GM12865 (cell line): ENCODE data around the gene SPON2.
A peak's percentile ranks its signal among the peaks of the same experiment; 100 is the strongest.

Source experiments
- DNase-seq: peaks from one replicate; pipeline ENCODE4 v3.0.0; 2010; ENCODE audit warnings: low read depth
- H3K4me3 ChIP-seq: 2 replicates; pipeline ENCODE4 v1.5.1; 2011; ENCODE audit warnings: mild to moderate bottlenecking, low read depth, low read length, control low read depth
- TF ChIP-seq, protein P1 (sequence below): IDR thresholded peaks from 2 replicates; pipeline ENCODE4 v1.5.1; 2011; ENCODE audit warnings: low read length, control low read depth, low read depth, inconsistent platforms; ENCODE audit not compliant: insufficient read depth; ENCODE audit errors: missing control alignments

The SPON2 gene

DNA sequence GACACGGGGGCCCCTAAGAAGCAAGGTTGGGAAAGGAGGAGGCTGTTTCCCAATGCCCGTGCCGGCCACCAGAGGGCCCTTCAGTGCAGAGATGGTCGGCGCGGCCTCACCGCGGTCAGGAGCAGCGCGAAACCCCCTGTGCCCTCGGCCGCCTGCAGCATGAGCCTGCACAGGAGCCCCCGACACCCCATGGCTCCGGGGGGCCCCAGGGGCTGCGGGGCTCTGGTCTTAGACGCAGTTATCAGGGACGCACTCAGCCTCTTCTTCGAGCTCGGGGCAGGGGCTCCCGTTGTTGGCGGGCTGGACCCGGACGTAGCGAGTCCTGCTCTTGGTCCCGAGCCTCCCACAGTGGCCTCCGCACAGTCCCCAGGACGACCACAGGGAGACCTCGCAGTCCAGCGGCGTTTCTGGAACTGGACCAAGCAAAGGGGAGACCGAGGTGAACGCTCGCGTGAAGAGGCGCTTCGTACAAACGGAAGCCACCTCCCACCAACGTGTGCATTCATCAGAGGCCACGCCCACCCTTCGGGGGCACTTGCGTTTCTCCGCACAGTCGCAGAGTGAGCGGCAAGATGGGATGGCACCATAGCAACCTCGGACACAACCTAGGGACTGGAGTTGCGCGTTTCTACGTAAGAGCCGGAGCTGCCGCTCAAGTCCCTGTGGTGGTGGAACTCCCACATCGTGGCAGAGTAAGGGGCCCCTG lies 5.0 kb downstream of the SPON2 start:
- TF ChIP-seq, protein P1, sequence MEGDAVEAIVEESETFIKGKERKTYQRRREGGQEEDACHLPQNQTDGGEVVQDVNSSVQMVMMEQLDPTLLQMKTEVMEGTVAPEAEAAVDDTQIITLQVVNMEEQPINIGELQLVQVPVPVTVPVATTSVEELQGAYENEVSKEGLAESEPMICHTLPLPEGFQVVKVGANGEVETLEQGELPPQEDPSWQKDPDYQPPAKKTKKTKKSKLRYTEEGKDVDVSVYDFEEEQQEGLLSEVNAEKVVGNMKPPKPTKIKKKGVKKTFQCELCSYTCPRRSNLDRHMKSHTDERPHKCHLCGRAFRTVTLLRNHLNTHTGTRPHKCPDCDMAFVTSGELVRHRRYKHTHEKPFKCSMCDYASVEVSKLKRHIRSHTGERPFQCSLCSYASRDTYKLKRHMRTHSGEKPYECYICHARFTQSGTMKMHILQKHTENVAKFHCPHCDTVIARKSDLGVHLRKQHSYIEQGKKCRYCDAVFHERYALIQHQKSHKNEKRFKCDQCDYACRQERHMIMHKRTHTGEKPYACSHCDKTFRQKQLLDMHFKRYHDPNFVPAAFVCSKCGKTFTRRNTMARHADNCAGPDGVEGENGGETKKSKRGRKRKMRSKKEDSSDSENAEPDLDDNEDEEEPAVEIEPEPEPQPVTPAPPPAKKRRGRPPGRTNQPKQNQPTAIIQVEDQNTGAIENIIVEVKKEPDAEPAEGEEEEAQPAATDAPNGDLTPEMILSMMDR, result peak; percentile 93
- DNase-seq, result peak; percentile 97
- peak overlapping the region; percentile 80 for H3K4me3 ChIP-seq

DNA sequence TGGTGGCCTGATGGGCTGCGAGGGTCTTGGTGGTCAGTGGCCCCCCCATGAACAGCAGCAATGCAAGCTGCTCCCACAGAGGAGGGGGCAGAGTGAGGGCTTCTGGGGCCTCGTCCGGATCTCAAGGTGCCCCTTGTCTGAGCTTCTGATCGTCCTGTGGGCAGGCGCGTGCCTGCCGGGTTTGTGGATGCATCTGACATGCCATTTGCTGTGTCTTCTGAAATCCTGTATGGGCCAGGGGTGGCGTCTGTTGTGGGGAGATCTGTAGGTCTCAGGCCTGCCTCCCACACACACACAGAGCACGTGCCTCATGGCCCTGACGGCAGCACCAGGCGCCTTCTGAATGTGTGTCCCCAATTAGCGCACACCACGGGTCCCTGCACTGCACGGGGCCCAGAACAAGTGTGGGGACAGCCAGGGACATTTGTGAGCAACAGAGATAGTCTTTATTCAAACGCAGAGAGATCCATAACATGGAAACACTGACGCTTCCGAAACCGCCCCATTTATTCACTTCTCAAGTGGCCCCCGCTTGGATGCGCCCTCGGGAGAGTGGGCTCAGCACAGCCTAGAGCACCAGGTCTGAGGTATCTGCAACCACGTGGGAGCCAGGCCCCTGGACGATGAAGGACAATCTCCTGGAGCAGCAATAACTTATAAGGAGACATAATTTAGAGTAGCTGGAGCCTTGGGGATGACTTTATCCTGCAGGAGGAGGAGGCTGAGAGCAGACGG lies 5.7 kb downstream of the SPON2 start:
- TF ChIP-seq, protein P1, result no peak
- H3K4me3 ChIP-seq, result peak overlapping the region; percentile 80
- DNase-seq, result no peak

DNA sequence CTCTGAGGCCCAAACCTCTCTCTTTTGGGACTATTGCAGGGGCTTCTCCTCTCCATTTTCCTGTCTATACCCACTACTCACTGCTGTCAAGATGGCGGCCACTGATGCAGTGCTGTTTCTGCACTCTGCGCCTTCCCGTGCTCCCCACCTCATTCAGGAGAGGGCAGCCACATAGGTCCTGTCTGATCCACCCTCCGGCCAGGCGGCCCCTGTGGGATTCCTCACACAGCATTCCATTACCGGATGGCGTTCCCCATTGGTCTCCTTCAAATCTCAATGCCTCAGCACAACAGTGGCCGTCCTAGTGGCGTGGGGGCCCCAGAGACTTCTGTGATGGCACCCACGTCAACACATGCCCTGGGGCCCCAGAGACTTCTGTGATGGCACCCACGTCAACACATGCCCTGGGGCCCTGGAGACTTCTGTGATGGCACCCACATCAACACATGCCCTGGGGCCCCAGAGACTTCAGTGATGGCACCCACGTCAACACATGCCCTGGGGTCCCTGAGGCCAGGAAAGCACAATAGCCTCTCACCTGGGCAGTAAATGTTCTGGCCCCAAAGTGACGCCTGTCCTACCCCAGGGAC lies 7.3 kb downstream of the SPON2 start:
- H3K4me3 ChIP-seq, result no peak overlapping the region
- no peak for DNase-seq
- TF ChIP-seq, protein P1, result no peak

DNA sequence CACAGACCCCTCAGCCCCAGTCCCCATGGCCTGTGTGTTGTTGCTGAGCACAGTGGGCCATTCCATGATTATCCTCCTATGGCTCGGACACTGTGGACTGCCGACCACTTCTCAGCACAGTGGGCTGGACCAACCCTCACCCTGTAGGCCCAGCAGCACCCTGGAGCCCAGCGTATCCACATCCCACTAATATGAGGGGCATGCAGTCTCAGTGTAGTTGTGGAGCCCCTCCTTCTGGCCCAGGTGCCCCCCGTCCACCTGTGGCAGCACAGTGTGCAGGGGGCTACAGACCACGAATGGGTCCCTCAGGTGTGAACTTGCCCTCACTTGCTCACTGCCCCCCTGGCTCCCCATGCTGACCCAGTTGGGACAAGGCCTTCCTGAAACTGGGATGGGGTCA lies 7.9 kb downstream of the SPON2 start:
- TF ChIP-seq, protein P1, result no peak
- DNase-seq, result no peak
- H3K4me3 ChIP-seq, result no peak overlapping the region

DNA sequence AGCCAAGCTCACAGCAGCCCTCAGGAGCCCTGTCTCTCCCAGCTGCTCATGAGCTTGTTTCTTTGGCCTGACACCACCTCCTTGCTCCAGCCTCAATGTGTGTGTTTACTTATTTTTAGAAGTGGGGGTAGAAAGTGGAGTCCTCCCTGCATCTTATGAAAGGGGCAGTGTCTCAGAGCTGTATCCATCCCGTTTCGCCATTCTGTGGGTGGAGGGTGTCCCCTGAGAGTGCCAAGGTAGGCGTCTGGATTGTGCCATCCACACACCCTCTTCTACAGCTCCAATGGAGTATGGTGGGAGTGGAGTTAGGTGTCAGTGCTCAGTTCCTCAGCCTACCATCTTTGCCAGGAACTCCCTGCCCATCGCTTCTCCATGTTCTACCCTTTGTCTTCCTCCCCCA lies 8.3 kb downstream of the SPON2 start:
- TF ChIP-seq, protein P1, result no peak
- no peak for DNase-seq
- no peak overlapping the region for H3K4me3 ChIP-seq

DNA sequence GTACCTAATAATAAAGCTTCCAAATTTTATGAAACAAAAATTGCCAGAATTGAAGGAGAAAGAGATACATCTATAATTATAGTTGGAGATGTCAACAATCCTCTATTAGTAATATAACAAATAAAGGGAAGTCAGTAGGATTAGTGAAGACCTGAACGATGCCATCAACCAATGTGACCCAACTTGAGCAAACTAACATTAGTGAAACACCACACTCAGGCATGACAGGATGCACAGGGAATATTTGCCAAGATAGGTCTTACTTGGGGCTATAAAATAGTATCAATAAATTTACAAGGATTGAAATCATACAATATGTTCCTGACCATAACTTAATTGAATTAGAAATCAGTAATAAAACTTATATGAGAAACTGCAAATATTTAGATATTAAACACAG lies 12.0 kb downstream of the SPON2 start:
- no peak overlapping the region for H3K4me3 ChIP-seq
- TF ChIP-seq, protein P1, result no peak
- DNase-seq, result no peak
